Esophagus squamous epithelium (tissue), 5 donors: ENCODE measurements around the gene SMR3A. TPM values are rescaled to one million over a fixed set of nuclear protein-coding genes. Genes with fewer than 3 reads are reported as not detected.

Experiments used
- DNase-seq: peaks from one replicate; lab custom pipeline; 2025; lab: John Stamatoyannopoulos, UW
- H3K27ac ChIP-seq, 4 donors: fragments of 200-600 bp; sonication (generic); one replicate each; pipeline ENCODE4 v1.5.1; 2016 to 2019; ENCODE audit warnings: mild to moderate bottlenecking in 1 of 4
- H3K27me3 ChIP-seq, 4 donors: fragments of 200-600 bp; sonication (generic); 1 replicate in 3 of 4; 2 replicates in 1 of 4; pipeline versions ENCODE4 v1.5.1 to v1.6.0; 2017 to 2021; ENCODE audit warnings: antibody characterized with exemption in 1 of 4
- H3K36me3 ChIP-seq, 3 donors: fragments of 200-600 bp; sonication (generic); one replicate each; pipeline ENCODE4 v1.5.1; 2016 to 2019
- H3K4me1 ChIP-seq, 3 donors: fragments of 200-600 bp; sonication (generic); one replicate each; pipeline ENCODE4 v1.5.1; 2017 to 2019
- H3K4me3 ChIP-seq, 4 donors: fragments of 200-600 bp; sonication (generic); 1 replicate in 3 of 4; 2 replicates in 1 of 4; pipeline ENCODE4 v1.5.1; 2016 to 2019; ENCODE audit warnings: mild to moderate bottlenecking in 2 of 4, moderate library complexity in 1 of 4
- H3K9me3 ChIP-seq, 3 donors: fragments of 200-600 bp; sonication (generic); one replicate each; pipeline ENCODE4 v1.5.1; 2016 to 2019
- POLR2A ChIP-seq, 4 donors: fragments of 450-650 bp; IDR thresholded peaks; one replicate each; pipeline ENCODE4 v1.6.1; 2017; ENCODE audit warnings: antibody characterized with exemption in 4 of 4, mild to moderate bottlenecking in 4 of 4, moderate library complexity in 3 of 4
- WGBS, 2 donors: methylation state at CpG; one replicate each; pipeline ENCODE4 v1.1.5; 2018; 5-methylcytosine and 5-hydroxymethylcytosine counted together
- intact Hi-C: fragments of 100-400 bp; cut with DNase I; formaldehyde crosslinking; loops from one replicate; pipeline ENCODE4 v1.15.0; 2022
- total RNA-seq, 4 donors: library from RNA; depleted of rRNA; stranded (reverse); fragments of >200 nt; gene quantifications; one replicate each; pipeline ENCODE4 v1.1.0, GENCODE V29; 2016
- TF ChIP-seq, protein P1 (sequence below), 6 experiments: fragments of 450-650 bp in 4 of 6; fragments of 200-600 bp in 2 of 6; sonication (generic) in 2 of 6; IDR thresholded peaks; one replicate each; pipeline ENCODE4 v1.5.1; 2016 to 2019; ENCODE audit warnings: antibody characterized with exemption in 6 of 6, mild to moderate bottlenecking in 4 of 6, moderate library complexity in 4 of 6
- donor health status: DM: yes; HTN: yes; CAD: no.

Gene SMR3A
- total RNA-seq, 4 donors from 2014 or later: not detected

GRCh38 chr4:70405765-70406164 is 45.2 kb downstream of the SMR3A start:
- no peaks in the 10 kb centered on the region for H3K4me1 ChIP-seq
- no peak overlapping the region for H3K27ac ChIP-seq
- no peak overlapping the region for H3K4me3 ChIP-seq
- intact Hi-C loops: no loop called here
- H3K27me3 ChIP-seq: no peaks in the 10 kb centered on the region
- no peaks in the 10 kb centered on the region for H3K36me3 ChIP-seq
- 58 to 62% methylated on average over 6 of the region's 6 CpGs for WGBS, 2 donors
- no peaks in the 10 kb centered on the region for H3K9me3 ChIP-seq
- TF ChIP-seq, protein P1, sequence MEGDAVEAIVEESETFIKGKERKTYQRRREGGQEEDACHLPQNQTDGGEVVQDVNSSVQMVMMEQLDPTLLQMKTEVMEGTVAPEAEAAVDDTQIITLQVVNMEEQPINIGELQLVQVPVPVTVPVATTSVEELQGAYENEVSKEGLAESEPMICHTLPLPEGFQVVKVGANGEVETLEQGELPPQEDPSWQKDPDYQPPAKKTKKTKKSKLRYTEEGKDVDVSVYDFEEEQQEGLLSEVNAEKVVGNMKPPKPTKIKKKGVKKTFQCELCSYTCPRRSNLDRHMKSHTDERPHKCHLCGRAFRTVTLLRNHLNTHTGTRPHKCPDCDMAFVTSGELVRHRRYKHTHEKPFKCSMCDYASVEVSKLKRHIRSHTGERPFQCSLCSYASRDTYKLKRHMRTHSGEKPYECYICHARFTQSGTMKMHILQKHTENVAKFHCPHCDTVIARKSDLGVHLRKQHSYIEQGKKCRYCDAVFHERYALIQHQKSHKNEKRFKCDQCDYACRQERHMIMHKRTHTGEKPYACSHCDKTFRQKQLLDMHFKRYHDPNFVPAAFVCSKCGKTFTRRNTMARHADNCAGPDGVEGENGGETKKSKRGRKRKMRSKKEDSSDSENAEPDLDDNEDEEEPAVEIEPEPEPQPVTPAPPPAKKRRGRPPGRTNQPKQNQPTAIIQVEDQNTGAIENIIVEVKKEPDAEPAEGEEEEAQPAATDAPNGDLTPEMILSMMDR (IDR thresholded peaks at IDR 0.05): no peak
- no peak for TF ChIP-seq POLR2A (IDR thresholded peaks at IDR 0.05)
- no peak for DNase-seq

Other genes starting within 250 kb of the SMR3A start
- gene PRR27, start 206.5 kb upstream of the SMR3A start, total RNA-seq: not detected
- not detected for gene ODAM, start 165.0 kb upstream of the SMR3A start, total RNA-seq
- gene FDCSP, start 134.6 kb upstream of the SMR3A start, total RNA-seq: 1 to 10 TPM in 1 of 4 donors, not detected in 3; 5.7 TPM
- gene CSN3, start 118.2 kb upstream of the SMR3A start, total RNA-seq: not detected
- not detected for gene CABS1, start 25.8 kb upstream of the SMR3A start, total RNA-seq
- not detected for gene SMR3B, start 22.4 kb downstream of the SMR3A start, total RNA-seq
- gene OPRPN, start 37.2 kb downstream of the SMR3A start, total RNA-seq: not detected
- not detected for gene MUC7, start 111.4 kb downstream of the SMR3A start, total RNA-seq
- 1 to 10 TPM in 1 of 4 donors, under 1 TPM in 1, not detected in 2; 0.79 to 1.2 TPM for gene AMTN, start 157.8 kb downstream of the SMR3A start, total RNA-seq
- not detected for gene AMBN, start 231.5 kb downstream of the SMR3A start, total RNA-seq